ENCODE measurements around the gene HSPA12B. TPM values are rescaled to one million over a fixed set of nuclear protein-coding genes. Genes with fewer than 3 reads are reported as not detected.

HSPA12B gene
- total and polyA plus RNA-seq, 2 of the 13 experiments (the other 11 are each of a cell fraction or from before 2014, with no cell fraction given), result 0.01 TPM; not detected in 1

DNA sequence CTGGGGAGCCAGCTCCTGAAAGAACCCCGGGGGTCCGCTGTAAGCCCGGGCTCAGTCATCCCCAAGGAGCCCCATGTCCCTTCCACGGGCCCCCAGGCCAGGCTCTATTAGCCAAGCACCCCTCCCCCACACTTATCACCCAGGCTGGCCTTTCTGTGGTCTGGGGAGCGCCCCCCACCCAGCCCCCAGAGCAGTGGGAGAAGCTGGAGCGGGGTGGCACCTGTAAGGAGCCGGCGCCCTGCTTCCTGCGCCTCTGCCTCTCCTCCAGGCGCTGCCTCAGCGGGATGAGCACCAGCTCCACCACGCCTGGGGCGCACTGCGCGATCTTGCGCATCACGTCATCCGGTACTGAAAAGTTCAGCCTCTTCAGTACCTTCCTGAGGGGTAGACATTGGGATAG, 46.5 kb downstream of the HSPA12B start:
- no peaks in the 10 kb centered on the region for H3K36me3 ChIP-seq (replicated peaks in 1 of 2; ENCODE audit: control insufficient read depth in 1 of 2, insufficient read depth in 2 of 2, low read length in 2 of 2)
- intact Hi-C loops (cut with micrococcal nuclease; ENCODE audit: unreplicated experiment) (no loop called here), in situ Hi-C loops (cut with HindIII; ENCODE audit: extremely low pct_ligation_motif_present, low pct_unique_long_range_greater_than_20kb) (no loop called here)
- no peaks in the 10 kb centered on the region for H3K9me3 ChIP-seq (ENCODE audit: low read length)
- POLR2A ChIA-PET, result interaction anchor here (1.2 to 3.6 kb wide), 4 partner anchors 10 to 89 kb away, joined by 3 to 48 read pairs (median 6); partner anchors contain the start of genes ADISSP and AP5S1
- peaks cover 54% of the 10 kb centered on the region for H3K4me1 ChIP-seq (ENCODE audit: insufficient read depth, low read length)
- DNase-seq (ENCODE audit: low spot score) (no peak), ATAC-seq (no peak), FAIRE-seq (no peak)
- 64% methylated on average over 14 of the region's 18 CpGs for WGBS (ENCODE audit: low lambda C conversion rate)
- H2AFZ ChIP-seq (ENCODE audit: low read length), result no peak overlapping the region
- peaks cover 2 to 36% of the 10 kb centered on the region in 2 experiments for H3K27me3 ChIP-seq (ENCODE audit: control insufficient read depth in 1 of 2, insufficient read depth in 2 of 2, low read length in 2 of 2)
- peak overlapping the region; percentile 96 for H3K4me2 ChIP-seq (ENCODE audit: low read depth, low read length)
- peak overlapping the region in 1 of 3 experiments; percentile 79; a peak in 1 of 6 replicates for H3K4me3 ChIP-seq (replicated peaks in 1 of 3; ENCODE audit: insufficient read depth in 1 of 3, low read depth in 2 of 3, low read length in 3 of 3)
- no peak overlapping the region for H3K27ac ChIP-seq (ENCODE audit: extremely low read length, insufficient read depth, low read length)
- CTCF ChIA-PET (ENCODE audit: low intra/inter-chr PET ratio, low total read pairs), result interaction anchor here (1.2 to 1.3 kb wide), 2 partner anchors 10 to 63 kb away, joined by 3 read pairs; no protein-coding TSS in a partner anchor
- TF ChIP-seq, protein P1, sequence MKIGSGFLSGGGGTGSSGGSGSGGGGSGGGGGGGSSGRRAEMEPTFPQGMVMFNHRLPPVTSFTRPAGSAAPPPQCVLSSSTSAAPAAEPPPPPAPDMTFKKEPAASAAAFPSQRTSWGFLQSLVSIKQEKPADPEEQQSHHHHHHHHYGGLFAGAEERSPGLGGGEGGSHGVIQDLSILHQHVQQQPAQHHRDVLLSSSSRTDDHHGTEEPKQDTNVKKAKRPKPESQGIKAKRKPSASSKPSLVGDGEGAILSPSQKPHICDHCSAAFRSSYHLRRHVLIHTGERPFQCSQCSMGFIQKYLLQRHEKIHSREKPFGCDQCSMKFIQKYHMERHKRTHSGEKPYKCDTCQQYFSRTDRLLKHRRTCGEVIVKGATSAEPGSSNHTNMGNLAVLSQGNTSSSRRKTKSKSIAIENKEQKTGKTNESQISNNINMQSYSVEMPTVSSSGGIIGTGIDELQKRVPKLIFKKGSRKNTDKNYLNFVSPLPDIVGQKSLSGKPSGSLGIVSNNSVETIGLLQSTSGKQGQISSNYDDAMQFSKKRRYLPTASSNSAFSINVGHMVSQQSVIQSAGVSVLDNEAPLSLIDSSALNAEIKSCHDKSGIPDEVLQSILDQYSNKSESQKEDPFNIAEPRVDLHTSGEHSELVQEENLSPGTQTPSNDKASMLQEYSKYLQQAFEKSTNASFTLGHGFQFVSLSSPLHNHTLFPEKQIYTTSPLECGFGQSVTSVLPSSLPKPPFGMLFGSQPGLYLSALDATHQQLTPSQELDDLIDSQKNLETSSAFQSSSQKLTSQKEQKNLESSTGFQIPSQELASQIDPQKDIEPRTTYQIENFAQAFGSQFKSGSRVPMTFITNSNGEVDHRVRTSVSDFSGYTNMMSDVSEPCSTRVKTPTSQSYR (CRISPR knock-in tag; IDR thresholded peaks at IDR 0.05; ENCODE audit: borderline replicate concordance), result 0 out of 2 replicates have a peak, but pooled peaks have one; percentile 29
- TF ChIP-seq ZNF530 (CRISPR knock-in tag; IDR thresholded peaks at IDR 0.05; ENCODE audit: low read depth), result 0 out of 2 replicates have a peak, but pooled peaks have one; percentile 21
- TF ChIP-seq ATF7 (IDR thresholded peaks at IDR 0.05), result peak; percentile 25; the same call in 1 of the 2 replicates
- no peak for TF ChIP-seq ATF7 (CRISPR knock-in tag; IDR thresholded peaks at IDR 0.05)
- TF ChIP-seq, protein P2, sequence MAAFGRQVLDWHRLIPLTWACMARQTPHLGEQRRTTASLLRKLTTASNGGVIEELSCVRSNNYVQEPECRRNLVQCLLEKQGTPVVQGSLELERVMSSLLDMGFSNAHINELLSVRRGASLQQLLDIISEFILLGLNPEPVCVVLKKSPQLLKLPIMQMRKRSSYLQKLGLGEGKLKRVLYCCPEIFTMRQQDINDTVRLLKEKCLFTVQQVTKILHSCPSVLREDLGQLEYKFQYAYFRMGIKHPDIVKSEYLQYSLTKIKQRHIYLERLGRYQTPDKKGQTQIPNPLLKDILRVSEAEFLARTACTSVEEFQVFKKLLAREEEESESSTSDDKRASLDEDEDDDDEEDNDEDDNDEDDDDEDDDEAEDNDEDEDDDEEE (CRISPR knock-in tag; IDR thresholded peaks at IDR 0.05), result no peak
- no peaks in the 10 kb centered on the region for H3K79me2 ChIP-seq (ENCODE audit: insufficient read depth, low read length)
- H4K20me1 ChIP-seq (ENCODE audit: insufficient read depth, low read length), result no peaks in the 10 kb centered on the region
- no TSS peak for BruUV-seq (replicated peaks)
- H3K9ac ChIP-seq (ENCODE audit: insufficient read depth, low read depth, low read length), result no peak overlapping the region

Measured in HepG2 (cell line).